HG03064 (cell line): ENCODE data around the gene PCTP.

Experiments used
- ATAC-seq: cut with Tn5 transposase; IDR thresholded peaks from one replicate; pipeline ENCODE4 v1.9.1; 2021; ENCODE audit warnings: low read depth; ENCODE audit not compliant: unreplicated experiment

The PCTP gene

DNA sequence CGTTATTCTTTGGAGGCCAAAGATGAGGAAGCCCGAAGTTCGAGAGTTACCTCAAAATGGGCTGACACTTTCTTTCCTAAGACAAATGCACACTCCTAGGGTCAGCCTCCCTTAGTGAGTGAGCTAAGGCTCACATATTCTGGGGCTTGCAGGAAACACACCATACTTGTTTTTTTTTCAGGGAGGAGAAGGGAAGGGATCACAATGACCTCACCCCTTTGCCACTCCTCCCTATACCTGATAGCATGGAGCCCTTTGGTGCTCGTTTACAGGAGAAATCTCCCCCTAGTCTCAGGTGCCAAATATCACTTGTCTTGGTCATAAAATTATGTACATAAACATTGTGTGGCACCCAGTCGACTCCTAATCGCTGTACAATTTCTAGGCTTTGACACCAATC lies 23.6 kb upstream of the PCTP start:
- no peak for ATAC-seq

DNA sequence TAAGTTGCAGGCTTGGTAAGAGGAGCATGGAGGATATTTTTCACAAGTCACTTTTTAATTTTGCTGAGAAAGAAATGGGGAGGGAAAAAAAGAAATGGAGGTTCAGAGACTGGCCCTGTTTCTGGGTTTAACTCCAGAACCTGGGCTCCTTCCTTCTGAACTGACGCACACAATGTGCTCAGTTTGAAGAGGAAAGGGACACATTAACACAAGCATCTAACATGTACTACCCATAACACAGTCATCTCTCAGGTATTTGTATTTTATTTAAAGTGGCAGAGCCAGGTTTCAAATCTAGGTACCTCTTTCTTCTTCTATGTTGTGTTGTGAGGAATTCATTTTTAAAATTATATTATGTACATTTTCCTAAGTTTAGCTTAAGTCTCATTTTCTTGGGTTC lies 22.9 kb upstream of the PCTP start:
- no peak for ATAC-seq

DNA sequence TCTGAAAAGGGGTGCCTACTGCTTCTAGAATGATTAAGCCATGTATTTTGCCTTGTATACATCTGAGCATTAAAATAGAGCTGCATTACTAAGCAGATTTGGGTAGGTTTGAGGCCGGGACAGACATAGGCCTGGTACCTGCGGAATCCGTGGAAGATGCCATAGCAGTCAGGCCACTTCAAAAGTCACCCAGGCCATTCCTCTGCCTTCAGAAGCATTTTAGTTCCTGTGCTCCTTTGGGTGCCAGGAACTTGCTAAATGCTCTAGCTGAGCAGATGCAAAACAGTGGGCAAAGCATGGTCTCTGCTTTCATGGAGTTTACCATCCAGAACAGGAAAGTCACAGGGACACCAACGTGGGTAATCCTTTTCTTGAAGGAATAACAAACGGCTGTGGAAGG lies 22.5 kb upstream of the PCTP start:
- no peak for ATAC-seq

DNA sequence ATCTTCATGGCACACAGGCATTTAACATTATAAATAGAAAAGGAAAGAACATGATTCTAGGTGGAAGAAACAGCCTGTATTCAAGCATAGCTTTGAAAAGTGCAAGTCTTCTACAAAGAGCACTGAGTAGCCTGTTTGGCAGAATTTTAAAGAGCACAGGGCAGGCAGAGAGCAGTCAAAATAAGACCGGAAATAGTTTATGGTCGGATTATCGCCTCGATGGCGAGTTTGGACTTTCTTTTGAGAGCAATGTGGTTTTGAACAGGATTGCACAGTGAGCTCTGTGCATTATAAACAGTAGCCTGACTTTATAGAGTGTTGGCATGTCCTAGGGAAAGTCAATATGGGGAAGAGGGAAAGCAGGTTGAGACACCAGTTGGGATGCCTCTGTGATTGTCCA lies 22.0 kb upstream of the PCTP start:
- no peak for ATAC-seq

DNA sequence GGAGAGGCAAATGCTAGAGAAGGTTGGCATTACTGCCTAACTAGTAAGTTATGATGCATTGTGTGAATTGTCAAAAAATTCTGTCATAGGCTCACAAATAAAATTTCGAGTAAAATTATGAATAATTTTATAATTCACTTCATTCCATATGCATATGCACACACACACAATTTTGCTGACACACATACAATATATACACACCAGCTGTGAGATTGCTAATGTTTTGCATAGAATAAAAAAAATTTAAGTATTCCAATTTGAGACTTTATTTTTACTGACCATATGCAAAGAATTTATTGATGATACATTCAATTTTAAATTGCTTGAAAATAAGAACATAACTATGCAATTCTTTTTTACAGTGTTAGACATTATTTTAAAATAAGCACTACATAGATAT lies 21.4 kb upstream of the PCTP start:
- ATAC-seq, result no peak

DNA sequence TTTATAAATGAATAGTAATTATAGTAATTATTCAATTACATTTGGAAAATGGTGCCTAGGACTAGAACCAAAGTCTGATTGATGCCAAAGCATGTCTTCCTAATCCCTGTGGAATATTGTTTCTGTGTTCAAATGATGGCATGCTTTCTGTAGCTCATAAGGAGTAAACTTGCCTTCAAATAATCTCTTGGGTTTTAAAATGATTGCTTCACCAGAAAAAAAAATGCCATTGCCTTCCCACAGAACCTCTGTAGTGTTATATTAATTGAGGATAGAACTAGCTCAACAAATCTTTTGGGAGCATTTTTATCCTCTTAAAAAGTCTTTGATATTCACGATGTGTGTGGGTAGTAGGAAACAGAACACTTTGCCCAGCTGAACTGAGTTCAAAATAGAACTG lies 20.5 kb upstream of the PCTP start:
- no peak for ATAC-seq

DNA sequence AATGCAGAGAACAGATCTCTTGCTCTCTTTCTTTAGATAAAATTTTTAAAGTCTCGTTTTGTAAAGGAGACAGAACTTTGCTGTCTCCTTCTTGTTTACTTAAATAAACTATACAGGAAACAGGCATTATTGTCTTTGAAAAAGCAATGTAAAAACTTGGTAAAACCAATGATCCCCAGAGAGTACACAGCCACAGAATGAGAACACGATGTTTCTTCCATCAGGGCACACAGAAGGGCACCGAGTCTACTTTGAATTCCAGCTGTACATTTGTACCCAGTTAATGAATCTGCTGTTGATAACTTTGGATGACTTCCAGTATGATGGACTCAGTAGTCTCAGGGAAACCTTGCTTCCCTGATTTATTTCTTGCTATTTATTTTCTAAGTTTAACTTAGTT lies 20.0 kb upstream of the PCTP start:
- no peak for ATAC-seq

DNA sequence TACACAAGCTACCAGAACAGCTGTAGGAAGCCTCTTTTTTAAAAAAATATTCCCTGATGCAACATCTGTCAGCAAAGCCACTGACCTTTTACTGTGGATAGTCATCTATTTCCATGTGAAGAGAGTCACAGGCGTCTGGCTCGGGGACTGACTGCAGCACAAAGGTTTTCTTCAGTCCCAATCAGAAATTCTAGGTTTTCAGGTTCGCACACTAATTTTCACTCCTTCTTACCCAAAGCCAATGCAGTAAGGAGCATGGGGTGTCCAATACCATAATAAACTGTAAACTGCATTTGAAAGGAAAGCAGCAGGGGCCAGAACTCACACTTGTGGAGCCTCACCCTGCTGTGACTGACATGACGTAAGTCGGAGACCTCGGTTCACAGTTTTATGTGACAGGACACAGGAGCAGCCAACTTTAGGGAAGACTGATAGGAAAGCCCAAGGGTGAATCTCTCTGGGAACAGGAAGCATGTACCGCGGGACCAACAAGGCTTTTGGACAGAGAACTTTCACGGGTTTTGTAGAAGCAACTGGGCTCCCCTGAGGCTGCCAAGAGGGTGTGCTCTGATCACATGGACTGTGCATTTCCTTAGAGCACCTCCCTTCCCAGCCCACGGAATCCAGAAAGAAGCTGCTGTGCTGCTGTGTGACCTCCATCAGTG lies 19.1 kb upstream of the PCTP start:
- ATAC-seq, result no peak

DNA sequence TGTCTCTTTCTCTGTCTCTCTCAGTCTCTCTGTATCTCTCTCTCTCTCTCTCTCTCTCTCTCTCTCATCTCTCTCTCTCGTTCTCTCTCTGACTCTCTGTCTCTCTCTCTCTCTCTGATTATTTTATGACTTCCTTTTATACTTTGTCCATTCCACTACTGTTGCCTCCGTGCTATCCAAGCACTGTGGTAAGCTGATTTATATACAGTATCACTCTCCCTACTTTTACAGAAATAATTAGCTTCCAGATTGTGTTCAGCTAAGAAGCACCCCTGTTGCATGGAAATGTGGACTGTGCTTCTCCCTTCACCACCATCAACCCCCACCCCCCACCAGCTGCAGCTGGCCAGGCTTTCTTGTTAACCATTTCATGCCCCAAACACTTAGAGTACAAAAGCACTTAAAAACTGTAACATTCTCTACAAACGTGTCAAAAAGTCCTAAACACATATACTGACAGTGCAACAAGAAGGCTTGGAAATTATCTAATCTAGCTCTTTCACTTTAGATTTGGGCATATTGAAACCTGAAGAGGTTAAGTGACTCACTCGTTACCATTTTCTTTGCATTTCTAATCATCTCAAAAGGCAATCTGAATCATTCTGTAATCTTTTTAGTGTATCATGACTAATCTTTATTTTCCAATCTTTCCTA lies 16.6 kb upstream of the PCTP start:
- no peak for ATAC-seq

DNA sequence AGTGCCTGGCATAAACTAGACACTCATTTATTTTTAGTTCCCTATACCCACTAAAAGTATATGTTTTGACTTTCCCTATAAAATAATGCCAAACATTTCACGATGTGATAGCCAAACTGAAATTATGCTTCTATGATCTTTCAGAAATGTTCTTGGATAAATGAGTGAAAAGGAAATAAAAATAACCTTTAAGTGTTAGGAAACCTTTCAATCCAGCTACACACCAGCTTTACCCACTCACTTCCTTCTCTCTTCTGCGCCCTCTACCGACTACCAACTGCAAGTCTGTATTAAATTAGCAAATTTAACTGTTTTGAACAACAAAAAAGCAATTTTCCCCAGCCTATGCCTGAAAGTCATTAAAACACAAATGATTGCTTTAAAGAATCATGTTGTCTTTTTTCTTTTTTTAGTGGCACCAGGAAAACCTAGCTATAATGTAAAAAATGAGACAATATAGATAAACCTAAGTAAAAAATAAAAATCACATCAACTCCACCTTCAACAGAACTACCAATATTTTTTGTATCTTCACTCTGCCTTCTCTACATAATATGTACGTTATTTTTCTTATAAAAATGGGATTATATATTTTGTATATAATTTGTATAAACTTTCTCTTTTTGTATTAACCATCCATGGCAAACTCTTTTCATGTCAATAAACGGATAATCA lies 15.0 kb upstream of the PCTP start:
- no peak for ATAC-seq

DNA sequence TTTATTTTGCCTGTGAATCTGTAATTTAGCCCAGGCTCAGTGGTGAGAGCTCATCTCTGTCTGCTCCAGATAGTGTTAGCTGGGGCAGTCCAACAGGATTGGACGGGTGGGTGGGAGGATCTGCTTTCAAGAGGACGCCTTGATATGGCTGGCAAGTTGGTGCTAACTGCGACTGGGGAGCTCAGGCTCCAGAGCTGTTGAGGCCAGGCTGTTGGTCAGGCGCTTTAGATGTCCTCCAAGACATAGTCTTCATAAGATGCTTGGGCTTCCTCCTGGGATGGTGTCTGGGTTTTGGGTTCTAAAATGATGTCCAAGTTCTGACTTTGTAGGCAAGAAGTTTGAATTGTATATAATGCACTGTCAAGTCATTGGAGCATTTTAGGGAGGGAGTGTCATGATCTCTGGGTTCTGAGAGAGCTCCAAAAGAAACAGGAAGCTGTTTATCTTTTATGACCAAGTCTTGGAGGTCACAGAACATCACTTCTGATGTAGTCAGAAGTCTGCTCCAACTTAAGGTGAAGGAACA lies 12.8 kb upstream of the PCTP start:
- ATAC-seq, result no peak

DNA sequence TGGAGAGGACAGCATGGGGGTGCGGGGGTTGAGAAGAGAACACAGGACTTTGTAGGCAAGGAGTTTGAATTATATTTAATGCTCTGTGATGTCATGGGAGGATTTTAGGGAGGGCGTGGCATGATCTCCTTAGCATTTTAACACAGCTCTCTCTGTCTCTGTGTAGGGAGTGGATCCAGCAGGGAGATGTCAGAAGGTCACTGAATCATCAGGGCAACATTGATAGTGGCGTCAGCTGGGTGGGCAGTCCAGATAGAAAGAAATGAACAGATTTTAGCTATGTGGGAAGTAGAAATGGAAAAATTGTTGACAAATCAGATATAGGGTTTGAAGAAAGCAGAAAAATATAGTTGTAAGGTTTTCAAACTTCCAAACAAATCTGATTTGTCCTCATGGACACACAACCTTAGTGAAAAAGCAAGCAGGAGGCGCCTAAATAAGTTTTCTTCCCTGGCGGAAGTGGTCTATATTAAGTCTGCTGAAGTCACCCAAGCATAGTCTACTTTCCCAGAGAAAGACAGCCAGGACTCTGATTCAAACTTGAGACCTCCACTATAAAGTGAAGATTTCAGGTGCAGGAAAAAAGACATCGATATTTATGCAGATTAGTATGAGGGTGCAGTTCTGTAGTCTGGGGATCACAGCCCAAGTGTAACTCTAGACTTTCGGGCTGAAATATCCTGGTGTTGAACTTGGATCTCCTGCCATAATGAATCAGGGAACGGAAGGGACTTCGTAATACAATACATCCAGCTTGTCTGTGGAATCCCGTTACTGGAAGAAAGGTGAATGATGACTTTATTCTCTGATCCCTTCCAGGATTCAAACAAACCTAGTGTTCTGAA lies 10.1 kb upstream of the PCTP start:
- no peak for ATAC-seq

DNA sequence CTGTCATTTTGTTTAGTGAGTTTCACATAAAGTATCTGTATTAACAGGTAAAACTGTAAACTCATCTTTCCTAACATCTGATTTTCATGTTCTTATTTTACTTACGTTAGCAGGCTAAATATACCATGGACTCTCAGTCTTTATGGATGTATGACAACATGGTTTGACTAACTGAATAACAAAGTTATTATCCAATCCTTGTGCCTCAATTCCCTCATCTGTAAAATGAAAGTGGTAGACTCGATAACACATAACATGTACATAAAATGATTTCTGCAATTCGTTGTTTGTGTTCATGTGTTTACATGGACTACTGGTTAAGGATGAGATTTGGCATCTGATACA lies 9.5 kb upstream of the PCTP start:
- ATAC-seq, result no peak

DNA sequence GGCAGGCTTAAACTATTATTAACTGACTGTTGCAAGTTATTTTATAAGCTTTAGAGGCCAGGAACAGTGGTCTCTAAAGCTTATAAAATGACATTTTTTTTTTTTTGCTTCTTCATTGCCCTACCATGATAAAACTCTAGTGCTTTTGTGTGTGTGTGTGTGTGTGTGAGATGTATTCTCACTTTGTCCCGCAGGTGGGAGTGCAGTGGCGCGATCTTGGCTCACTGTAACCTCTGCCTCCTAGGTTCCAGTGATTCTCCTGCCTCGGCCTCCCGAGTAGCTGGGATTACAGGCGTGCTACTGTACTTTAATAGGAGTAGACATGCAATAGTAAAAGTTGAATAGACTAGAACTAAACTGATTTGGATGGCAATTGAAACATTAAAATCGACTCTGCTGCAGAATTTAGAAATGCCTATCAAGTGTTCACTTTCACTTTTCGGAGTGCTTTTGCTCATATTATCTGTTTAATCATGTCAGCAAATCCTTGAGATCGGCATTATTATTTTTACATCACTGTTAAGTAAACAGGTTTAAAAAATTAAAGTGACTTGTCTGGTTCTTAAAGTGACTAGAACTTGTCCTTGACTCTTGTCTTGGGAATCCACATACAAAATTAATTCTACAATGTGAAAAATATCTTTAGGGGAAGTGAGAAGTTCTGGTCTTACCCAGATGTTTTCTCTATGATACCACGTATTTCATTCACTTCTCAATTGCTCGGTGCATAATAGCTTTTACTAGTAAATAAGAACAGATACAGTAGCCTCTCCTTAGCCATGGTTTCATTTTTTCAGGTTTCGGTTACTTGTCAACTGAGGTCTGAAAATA lies 8.4 kb upstream of the PCTP start:
- no peak for ATAC-seq

DNA sequence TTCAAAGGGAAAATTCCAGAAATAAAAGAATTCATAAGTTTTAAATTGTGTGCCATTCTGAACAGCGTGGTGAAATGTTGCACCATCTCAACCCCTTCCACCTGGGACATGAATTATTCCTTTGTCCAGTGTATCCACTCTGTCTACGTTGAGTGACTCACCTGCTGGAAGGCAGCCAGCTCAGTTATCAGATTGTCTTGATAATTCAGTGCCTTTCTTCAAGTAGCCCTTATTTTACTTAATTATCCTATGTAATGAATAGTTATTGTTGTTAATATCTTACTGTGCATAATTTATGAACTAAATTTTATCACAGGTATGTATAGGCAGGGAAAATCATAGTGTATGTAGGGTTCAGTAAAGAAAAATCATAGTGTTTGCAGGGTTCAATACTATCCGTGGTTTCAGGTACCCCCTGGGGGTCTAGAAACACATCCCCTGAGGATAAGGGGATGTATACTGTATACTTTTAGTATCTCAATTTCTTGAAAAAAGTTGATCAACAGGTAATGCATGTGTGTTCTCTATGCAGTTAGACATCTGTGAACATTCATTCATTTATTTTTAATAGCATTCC lies 7.7 kb upstream of the PCTP start:
- ATAC-seq, result no peak

DNA sequence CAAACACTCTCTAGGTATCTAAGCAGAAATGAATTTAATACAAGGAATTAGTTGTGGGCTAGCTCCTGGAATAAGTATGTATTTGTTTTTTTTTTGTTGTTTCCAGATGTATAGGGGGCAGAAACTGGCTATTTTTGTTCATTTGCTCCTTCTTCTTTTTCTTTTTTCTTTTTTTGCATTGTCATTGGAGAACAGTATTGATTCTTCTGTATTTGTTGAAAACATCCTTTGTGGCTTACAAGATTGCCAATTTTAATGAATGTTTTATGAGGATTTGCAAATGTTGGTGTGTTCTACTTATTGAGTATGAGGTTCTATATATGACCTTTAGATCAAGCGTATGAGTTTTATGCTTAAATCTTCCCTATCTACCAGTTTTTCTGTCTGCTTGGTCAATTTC lies 5.6 kb upstream of the PCTP start:
- ATAC-seq, result no peak

DNA sequence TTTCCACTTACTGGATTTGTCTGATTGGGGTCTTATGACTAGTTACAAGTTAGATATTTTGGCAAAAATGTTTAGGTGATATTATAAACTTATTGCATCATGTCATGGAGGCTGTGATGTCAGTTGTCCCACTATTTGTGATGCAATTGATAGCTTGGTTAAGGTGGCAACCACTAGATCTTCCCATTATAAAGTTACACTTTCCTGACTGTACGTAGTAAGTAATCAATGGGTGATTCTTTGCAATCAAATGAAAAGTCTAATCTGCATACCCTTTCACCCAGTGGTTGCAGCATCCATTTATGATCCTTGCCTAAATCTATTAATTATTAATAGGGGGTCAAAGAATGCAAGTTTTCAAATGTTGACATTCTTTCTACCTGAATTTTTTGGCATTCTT lies 4.4 kb upstream of the PCTP start:
- no peak for ATAC-seq

DNA sequence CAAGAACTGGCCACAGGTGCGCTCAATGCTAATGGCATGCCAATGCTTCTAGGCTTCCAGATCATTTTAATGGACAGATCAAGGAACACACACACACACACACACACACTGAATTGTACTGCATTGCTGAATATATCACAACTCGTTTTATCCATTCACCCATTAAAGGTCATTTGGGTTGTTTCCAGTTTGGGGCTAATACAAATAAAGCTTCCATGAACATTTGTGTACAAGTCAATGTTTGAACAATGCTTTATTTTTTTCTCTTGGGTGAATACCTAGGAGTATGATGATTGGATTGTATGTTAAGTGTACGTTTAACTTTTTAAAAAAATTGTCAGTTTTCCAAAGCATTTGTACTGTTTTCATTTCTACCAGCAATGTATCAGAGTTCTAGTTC lies 3.6 kb upstream of the PCTP start:
- ATAC-seq, result no peak

DNA sequence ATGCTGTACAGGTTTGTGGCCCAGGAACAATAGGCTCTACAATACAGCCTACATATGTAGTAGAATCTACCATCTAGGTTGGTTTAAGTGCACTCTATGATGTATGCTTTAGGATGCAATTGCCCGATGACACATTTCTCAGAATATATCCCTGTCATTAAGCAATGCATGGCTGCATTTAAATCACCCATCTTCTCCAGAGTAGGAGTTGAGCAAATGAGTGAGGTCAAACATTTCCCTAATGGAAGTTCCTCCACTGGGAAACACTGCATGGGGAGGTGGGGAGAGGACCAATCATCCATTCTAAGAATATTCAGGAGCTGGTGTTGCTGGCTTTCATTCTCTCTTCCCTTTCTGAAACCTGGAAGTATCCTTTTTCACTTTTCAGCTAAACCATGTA lies 2.0 kb upstream of the PCTP start:
- no peak for ATAC-seq

DNA sequence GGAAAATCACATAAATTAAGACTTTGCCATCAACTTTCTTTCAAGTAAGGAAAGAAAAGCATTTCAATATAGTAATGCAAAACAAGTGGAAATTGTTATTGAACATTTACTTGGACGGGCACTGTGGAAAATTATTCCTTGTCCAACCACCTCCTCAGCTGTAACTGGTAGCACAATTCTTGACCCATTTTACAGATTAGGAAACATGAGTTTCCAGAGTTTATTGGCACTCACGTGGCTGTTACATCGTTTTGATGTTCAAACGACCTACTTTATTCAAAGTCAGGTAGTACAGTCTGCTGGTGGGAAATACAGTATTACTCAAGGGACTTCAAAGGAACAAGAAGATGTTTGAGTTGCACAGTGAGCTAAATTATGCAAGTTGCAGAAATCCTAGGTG lies 866 bp upstream of the PCTP start:
- ATAC-seq, result no peak
